ENCODE results near the gene CHSY1. TPM values are rescaled to one million over a fixed set of nuclear protein-coding genes. Genes with fewer than 3 reads are reported as not detected.

Gene CHSY1
- total and polyA plus RNA-seq, 9 donors: 23.0 to 69.9 (median 33.0) TPM

GRCh38 chr15:101175401-101175800 lies 76.4 kb downstream of the CHSY1 start:
- TF ChIP-seq CTCF (IDR thresholded peaks at IDR 0.05): no peak
- TF ChIP-seq EP300 (IDR thresholded peaks at IDR 0.05): no peak
- TF ChIP-seq POLR2A (IDR thresholded peaks at IDR 0.05): no peak
- Histone ChIP-seq H3K9me3 (no peaks in the 10 kb centered on the region), H3K4me3 (no peak overlapping the region), H3K27me3 (no peaks in the 10 kb centered on the region), H3K27ac (no peak overlapping the region), H3K4me1 (ENCODE audit: insufficient read depth) (peaks cover 4% of the 10 kb centered on the region), H3K36me3 (no peaks in the 10 kb centered on the region)
- 72 to 77% (median 76%) methylated on average over 12 of the region's 12 CpGs for WGBS, 3 donors
- DNase-seq: no peak
- intact Hi-C loops (cut with DNase I): loop anchor here in 1 of 4 donors (10.0 kb wide), 1 partner anchor 69 kb away; no protein-coding TSS in a partner anchor

GRCh38 chr15:101174152-101174920 lies 77.5 kb downstream of the CHSY1 start:
- intact Hi-C loops (cut with DNase I): loop anchor here in 1 of 4 donors (10.0 kb wide), 1 partner anchor 70 kb away; no protein-coding TSS in a partner anchor
- H3K27me3 ChIP-seq: no peaks in the 10 kb centered on the region
- no peak overlapping the region for H3K27ac ChIP-seq
- H3K4me3 ChIP-seq: no peak overlapping the region
- TF ChIP-seq POLR2A (IDR thresholded peaks at IDR 0.05): no peak
- no peak for TF ChIP-seq EP300 (IDR thresholded peaks at IDR 0.05)
- no peak for TF ChIP-seq CTCF (IDR thresholded peaks at IDR 0.05)
- H3K36me3 ChIP-seq: no peaks in the 10 kb centered on the region
- peaks cover 2% of the 10 kb centered on the region for H3K4me1 ChIP-seq (ENCODE audit: insufficient read depth)
- H3K9me3 ChIP-seq: no peaks in the 10 kb centered on the region
- no peak for DNase-seq
- 89 to 92% (median 91%) methylated on average over 29 of the region's 29 CpGs for WGBS, 3 donors

GRCh38 chr15:101173233-101174119 lies 78.4 kb downstream of the CHSY1 start:
- Histone ChIP-seq H3K36me3 (no peaks in the 10 kb centered on the region), H3K9me3 (no peaks in the 10 kb centered on the region), H3K4me3 (no peak overlapping the region), H3K4me1 (ENCODE audit: insufficient read depth) (peaks cover 2% of the 10 kb centered on the region), H3K27ac (no peak overlapping the region), H3K27me3 (no peaks in the 10 kb centered on the region)
- intact Hi-C loops (cut with DNase I): loop anchor here in 1 of 4 donors (10.0 kb wide), 1 partner anchor 71 kb away; no protein-coding TSS in a partner anchor
- 91 to 94% (median 92%) methylated on average over 14 of the region's 14 CpGs for WGBS, 3 donors
- DNase-seq: no peak
- no peak for TF ChIP-seq CTCF (IDR thresholded peaks at IDR 0.05)
- no peak for TF ChIP-seq POLR2A (IDR thresholded peaks at IDR 0.05)
- no peak for TF ChIP-seq EP300 (IDR thresholded peaks at IDR 0.05)

- TF ChIP-seq POLR2A (IDR thresholded peaks at IDR 0.05): no peak
- no peak for TF ChIP-seq CTCF (IDR thresholded peaks at IDR 0.05)
- TF ChIP-seq EP300 (IDR thresholded peaks at IDR 0.05): no peak
- no peak overlapping the region for H3K27ac ChIP-seq
- no peaks in the 10 kb centered on the region for H3K9me3 ChIP-seq
- 46 to 56% (median 51%) methylated on average over 17 of the region's 17 CpGs for WGBS, 3 donors
- no peak for DNase-seq
- no peak overlapping the region for H3K4me3 ChIP-seq
- peaks cover 6% of the 10 kb centered on the region for H3K4me1 ChIP-seq (ENCODE audit: insufficient read depth)
- intact Hi-C loops (cut with DNase I): loop anchor here in 1 of 4 donors (10.0 kb wide), 1 partner anchor 72 kb away; no protein-coding TSS in a partner anchor
- no peaks in the 10 kb centered on the region for H3K27me3 ChIP-seq
- H3K36me3 ChIP-seq: no peaks in the 10 kb centered on the region
These were observed 79.3 kb downstream of the CHSY1 start for GRCh38 chr15:101172501-101173071.
